Activated CD4-positive, alpha-beta T cell treated with anti-CD3 and anti-CD28 coated beads, Interleukin-2, amount 10 ng/mL, durations not matched to agents 24 days and 14 days (primary cell): Measurements from ENCODE around the gene TAOK1. TPM values are rescaled to one million over a fixed set of nuclear protein-coding genes. Genes with fewer than 3 reads are reported as not detected.

Experiments used
- DNase-seq: peaks from one replicate; pipeline ENCODE4 v3.0.0; 2022
- H3K27ac Mint-ChIP-seq: one replicate; pipeline ENCODE4 v1.8.0; 2022; ENCODE audit warnings: mild to moderate bottlenecking, mixed read lengths
- H3K27me3 Mint-ChIP-seq: one replicate; pipeline ENCODE4 v1.8.0; 2022; ENCODE audit warnings: mixed read lengths
- H3K36me3 Mint-ChIP-seq: one replicate; pipeline ENCODE4 v1.8.0; 2022; ENCODE audit warnings: low read depth, mild to moderate bottlenecking, mixed read lengths
- H3K4me1 Mint-ChIP-seq: one replicate; pipeline ENCODE4 v1.8.0; 2021; ENCODE audit warnings: mixed read lengths
- H3K4me3 Mint-ChIP-seq: one replicate; pipeline ENCODE4 v1.8.0; 2022; ENCODE audit warnings: mild to moderate bottlenecking, moderate library complexity, mixed read lengths
- H3K9me3 Mint-ChIP-seq: one replicate; pipeline ENCODE4 v1.8.0; 2021; ENCODE audit warnings: mixed read lengths
- intact Hi-C: fragments of 100-400 bp; cut with micrococcal nuclease; formaldehyde crosslinking; loops from one replicate; pipeline ENCODE4 v1.15.1; 2023
- total RNA-seq: library from RNA; stranded (reverse); gene quantifications from 2 replicates; pipeline ENCODE4 v1.2.3, GENCODE V29; 2022

TAOK1 gene
- total RNA-seq, 1 donor from 2014 or later = 43.2 TPM

DNA sequence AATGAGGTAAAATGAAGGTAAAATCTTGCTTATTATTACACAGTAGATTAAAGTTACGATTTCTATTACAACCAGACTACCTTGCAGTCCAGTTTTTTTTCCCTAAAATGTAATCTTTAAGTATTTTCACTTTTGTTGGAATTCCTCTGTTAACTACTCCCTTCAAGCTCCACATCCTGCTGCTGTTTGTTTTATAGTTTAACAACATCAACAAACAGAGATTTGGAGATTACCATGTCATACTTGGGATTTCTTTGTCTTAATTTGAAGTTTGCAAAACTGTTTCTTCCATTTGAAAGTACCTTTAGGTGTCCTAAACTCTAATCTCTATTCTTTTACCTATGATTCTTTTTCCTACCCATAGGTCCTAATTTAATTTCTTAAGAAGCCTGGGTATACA is 93.3 kb downstream of the TAOK1 start:
- Mint-ChIP-seq H3K27ac (no peak overlapping the region), H3K36me3 (peaks cover 19% of the 10 kb centered on the region), H3K4me3 (no peak overlapping the region), H3K9me3 (no peaks in the 10 kb centered on the region), H3K27me3 (no peaks in the 10 kb centered on the region), H3K4me1 (no peaks in the 10 kb centered on the region)
- intact Hi-C loops = no loop called here
- DNase-seq = no peak

DNA sequence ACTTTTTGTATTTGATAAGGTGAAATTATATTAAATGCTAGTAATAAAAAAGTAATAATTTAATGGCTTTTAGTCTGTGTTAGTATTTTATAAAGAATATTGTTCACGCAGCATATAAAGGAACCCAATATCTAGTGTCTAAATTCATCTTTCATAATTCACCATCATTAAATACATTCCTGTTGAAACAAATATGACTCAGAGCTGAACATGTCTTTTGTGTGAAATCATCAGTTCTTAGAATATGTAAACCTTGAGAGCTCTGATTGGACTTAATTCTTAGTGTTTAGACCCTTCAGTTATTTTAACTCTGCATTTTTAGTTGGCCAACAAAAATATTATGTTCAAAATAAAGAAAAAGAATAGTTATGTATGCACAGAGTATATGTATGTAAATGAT is 104.8 kb downstream of the TAOK1 start:
- Mint-ChIP-seq H3K36me3 (peaks cover 40% of the 10 kb centered on the region), H3K4me1 (peaks cover 3% of the 10 kb centered on the region), H3K27me3 (no peaks in the 10 kb centered on the region), H3K4me3 (no peak overlapping the region), H3K27ac (no peak overlapping the region), H3K9me3 (no peaks in the 10 kb centered on the region)
- intact Hi-C loops = no loop called here
- DNase-seq = no peak

DNA sequence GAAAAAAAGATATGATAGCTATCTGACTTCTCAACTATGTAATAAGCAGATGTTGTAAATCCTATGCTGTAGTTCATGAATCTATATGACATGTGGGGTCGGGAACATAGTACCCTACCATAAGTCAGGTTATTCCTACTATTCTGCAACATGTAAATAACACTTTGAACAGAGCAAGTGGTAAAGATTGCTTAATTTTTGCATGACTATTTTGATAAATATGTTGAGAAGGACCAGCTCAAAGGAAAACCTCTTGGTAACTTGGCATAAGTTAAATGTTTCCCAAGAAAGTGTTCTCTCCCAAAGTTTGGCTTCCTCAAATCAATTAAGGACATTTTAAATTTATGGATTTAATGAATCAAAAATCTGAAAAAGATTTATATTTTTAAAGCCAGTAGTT is 114.5 kb downstream of the TAOK1 start:
- Mint-ChIP-seq H3K4me1 (no peaks in the 10 kb centered on the region), H3K27me3 (no peaks in the 10 kb centered on the region), H3K9me3 (no peaks in the 10 kb centered on the region), H3K36me3 (peaks cover 39% of the 10 kb centered on the region), H3K27ac (no peak overlapping the region), H3K4me3 (no peak overlapping the region)
- intact Hi-C loops = no loop called here
- DNase-seq = no peak

DNA sequence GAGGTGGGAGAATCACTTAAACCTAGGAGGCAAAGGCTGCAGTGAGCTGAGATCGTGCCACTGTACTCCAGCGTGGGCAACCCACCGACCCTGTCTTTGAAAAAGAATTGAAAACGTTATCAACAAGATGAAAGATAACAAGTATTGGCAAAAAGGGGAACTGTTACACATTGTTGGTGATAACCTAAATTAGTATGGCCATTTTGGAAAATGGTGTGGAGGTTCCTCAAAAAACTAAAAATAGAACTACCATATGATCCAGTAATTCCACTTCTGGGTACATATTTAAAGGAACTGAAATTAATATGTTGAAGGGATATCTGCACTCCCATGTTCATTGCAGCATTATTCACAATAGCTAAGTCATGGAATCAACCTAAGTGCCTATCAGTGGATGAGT is 115.7 kb downstream of the TAOK1 start:
- H3K27me3 Mint-ChIP-seq = no peaks in the 10 kb centered on the region
- intact Hi-C loops = no loop called here
- no peaks in the 10 kb centered on the region for H3K9me3 Mint-ChIP-seq
- H3K4me1 Mint-ChIP-seq = no peaks in the 10 kb centered on the region
- no peak for DNase-seq
- no peak overlapping the region for H3K27ac Mint-ChIP-seq
- H3K36me3 Mint-ChIP-seq = peaks cover 37% of the 10 kb centered on the region
- H3K4me3 Mint-ChIP-seq = no peak overlapping the region

DNA sequence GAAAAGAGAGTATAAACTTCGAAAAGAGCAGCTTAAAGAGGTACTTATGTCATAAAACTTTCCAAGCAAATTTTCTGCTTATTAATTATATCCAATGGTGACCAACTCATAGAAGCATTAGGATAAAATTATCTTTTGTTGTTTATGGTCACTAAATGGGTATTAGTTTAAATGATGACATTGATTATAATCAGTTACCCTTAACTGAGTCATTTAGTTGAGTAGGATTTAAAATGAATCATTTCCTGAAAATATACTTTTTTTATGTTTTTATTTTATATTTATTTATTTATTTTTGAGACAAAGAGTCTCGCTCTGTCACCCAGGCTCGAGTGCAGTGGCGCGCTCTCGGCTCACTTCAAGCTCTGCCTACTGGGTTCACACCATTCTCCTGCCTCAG is 120.8 kb downstream of the TAOK1 start:
- intact Hi-C loops = no loop called here
- Mint-ChIP-seq H3K9me3 (no peaks in the 10 kb centered on the region), H3K27ac (no peak overlapping the region)

DNA sequence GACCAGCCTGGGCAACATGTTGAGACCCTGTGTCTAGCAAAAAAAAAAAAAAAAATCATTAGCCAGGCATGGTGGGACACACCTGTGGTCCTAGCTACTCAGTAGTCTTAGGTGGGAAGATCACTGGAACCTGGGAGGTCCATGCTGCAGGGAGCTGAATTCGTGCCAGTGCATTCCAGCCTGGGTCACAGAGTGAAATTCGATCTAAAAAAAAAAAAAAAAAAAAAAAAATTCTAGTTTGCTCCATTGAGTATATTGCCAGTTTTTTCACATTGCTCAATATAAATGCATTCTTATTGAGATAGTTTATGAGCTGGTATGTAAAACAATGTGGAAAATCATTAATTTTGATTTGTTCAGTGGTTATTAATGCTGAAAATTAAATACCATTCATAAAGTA is 124.6 kb downstream of the TAOK1 start:
- H3K36me3 Mint-ChIP-seq = peaks cover 36% of the 10 kb centered on the region
- intact Hi-C loops = no loop called here

More for the DNA sequence above, 120.8 kb downstream of the TAOK1 start:
- H3K27me3 Mint-ChIP-seq = no peaks in the 10 kb centered on the region
- H3K4me1 Mint-ChIP-seq = no peaks in the 10 kb centered on the region
- H3K36me3 Mint-ChIP-seq = peaks cover 23% of the 10 kb centered on the region
- DNase-seq = no peak
- H3K4me3 Mint-ChIP-seq = no peak overlapping the region

DNA sequence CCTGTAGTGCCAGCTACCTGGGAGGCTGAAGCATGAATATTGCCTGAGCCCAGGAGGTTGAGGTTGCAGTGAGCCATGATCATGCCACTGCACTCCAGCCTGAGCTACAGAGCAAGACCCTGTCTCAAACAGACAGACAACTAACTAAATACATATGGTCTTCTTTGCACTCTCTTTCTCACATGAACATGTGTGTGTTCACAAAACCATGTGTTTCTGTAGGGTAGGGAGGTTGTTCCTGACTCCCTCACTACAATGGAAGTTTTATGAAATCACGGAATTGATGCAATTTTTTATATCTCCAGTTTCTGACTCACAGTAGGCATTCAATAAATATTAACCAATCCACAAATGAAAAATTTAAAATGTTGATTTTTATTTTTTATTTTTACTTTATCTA is 128.2 kb downstream of the TAOK1 start:
- intact Hi-C loops = no loop called here
- no peak for DNase-seq
- Mint-ChIP-seq H3K4me3 (no peak overlapping the region), H3K9me3 (no peaks in the 10 kb centered on the region), H3K36me3 (peaks cover 38% of the 10 kb centered on the region), H3K27ac (no peak overlapping the region), H3K27me3 (no peaks in the 10 kb centered on the region), H3K4me1 (no peaks in the 10 kb centered on the region)

More for the DNA sequence above, 124.6 kb downstream of the TAOK1 start:
- DNase-seq = no peak
- no peaks in the 10 kb centered on the region for H3K27me3 Mint-ChIP-seq
- H3K4me3 Mint-ChIP-seq = no peak overlapping the region
- H3K9me3 Mint-ChIP-seq = no peaks in the 10 kb centered on the region
- no peaks in the 10 kb centered on the region for H3K4me1 Mint-ChIP-seq
- no peak overlapping the region for H3K27ac Mint-ChIP-seq

DNA sequence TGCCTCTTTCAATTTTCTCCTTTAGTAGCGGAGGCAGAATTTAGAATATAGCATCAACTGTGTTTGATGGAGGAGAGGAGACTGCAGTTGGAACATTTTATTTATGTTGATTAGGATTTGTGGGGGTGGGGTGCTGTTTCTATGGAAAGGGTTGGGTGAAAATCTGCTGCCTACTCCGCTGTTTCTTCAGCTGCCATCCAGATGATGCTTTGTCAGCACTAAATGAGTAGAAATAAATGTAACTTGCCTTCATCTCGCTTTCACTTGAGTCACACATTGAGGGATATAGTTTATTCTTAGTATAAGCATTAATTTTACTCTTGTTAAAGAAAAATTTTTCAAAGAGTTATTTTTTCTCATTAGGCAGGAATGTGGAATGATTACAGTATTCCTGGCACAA is 134.5 kb downstream of the TAOK1 start:
- intact Hi-C loops = no loop called here
- no peaks in the 10 kb centered on the region for H3K9me3 Mint-ChIP-seq
- no peak overlapping the region for H3K27ac Mint-ChIP-seq
- no peaks in the 10 kb centered on the region for H3K4me1 Mint-ChIP-seq
- H3K4me3 Mint-ChIP-seq = no peak overlapping the region
- no peaks in the 10 kb centered on the region for H3K27me3 Mint-ChIP-seq
- no peak for DNase-seq
- peaks cover 25% of the 10 kb centered on the region for H3K36me3 Mint-ChIP-seq

DNA sequence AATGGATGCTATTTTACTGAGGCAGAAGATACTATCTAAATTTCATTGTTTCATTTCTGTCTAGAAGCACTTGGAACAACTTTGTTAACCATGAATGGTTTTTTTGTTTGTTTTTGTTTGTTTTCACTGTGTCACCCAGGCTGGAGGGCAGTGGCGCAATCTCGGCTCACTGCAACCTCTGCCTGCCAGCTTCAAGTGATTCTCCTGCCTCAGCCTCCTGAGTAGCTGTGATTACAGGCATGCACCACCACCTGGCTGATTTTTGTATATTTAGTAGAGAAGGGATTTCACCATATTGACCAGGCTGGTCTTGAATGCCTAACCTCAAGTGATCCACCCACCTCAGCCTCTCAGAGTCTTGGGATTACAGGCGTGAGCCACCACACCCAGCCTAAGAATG is 136.2 kb downstream of the TAOK1 start:
- no peak overlapping the region for H3K27ac Mint-ChIP-seq
- DNase-seq = no peak
- H3K4me1 Mint-ChIP-seq = no peaks in the 10 kb centered on the region
- H3K4me3 Mint-ChIP-seq = no peak overlapping the region
- no peaks in the 10 kb centered on the region for H3K9me3 Mint-ChIP-seq
- peaks cover 26% of the 10 kb centered on the region for H3K36me3 Mint-ChIP-seq
- H3K27me3 Mint-ChIP-seq = no peaks in the 10 kb centered on the region
- intact Hi-C loops = no loop called here

DNA sequence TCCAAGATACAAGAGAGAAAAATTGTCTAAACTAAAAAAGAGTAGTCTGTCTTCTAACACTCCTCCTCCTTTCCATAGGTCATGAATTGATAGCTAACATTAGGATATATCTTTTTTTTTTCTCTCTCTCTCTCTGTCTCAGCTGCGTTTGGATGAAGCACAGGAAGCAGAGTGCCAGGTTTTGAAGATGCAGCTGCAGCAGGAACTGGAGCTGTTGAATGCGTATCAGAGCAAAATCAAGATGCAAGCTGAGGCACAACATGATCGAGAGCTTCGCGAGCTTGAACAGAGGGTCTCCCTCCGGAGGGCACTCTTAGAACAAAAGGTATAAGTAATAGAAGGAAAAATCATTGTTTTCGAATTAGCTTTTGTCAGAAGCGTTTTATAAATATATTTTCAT is 143.8 kb downstream of the TAOK1 start:
- intact Hi-C loops = no loop called here
- H3K4me3 Mint-ChIP-seq = no peak overlapping the region
- H3K27ac Mint-ChIP-seq = no peak overlapping the region
- no peaks in the 10 kb centered on the region for H3K9me3 Mint-ChIP-seq
- DNase-seq = no peak
- no peaks in the 10 kb centered on the region for H3K4me1 Mint-ChIP-seq
- no peaks in the 10 kb centered on the region for H3K27me3 Mint-ChIP-seq
- peaks cover 37% of the 10 kb centered on the region for H3K36me3 Mint-ChIP-seq

DNA sequence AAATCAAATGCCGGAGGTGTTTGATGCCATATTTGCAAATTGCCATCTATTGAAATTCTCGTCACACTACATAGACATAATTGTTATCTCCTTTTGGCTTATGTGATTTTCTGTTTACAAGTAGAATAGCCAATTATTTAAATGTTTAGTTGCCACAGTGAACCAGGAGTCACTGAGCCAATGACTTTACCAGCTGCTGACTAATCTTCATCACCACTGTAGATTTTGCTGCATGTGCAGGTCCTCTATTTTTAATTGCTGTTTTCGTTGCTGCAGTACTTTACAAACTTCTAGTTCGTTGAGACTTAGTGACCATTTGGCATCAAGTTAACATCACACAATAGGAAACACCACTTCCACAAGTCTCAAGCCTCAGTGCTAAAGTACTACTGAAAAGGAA is 153.9 kb downstream of the TAOK1 start:
- Mint-ChIP-seq H3K27ac (no peak overlapping the region), H3K27me3 (no peaks in the 10 kb centered on the region), H3K36me3 (peaks cover 30% of the 10 kb centered on the region), H3K4me3 (no peak overlapping the region), H3K9me3 (no peaks in the 10 kb centered on the region), H3K4me1 (no peaks in the 10 kb centered on the region)
- intact Hi-C loops = no loop called here
- DNase-seq = no peak

DNA sequence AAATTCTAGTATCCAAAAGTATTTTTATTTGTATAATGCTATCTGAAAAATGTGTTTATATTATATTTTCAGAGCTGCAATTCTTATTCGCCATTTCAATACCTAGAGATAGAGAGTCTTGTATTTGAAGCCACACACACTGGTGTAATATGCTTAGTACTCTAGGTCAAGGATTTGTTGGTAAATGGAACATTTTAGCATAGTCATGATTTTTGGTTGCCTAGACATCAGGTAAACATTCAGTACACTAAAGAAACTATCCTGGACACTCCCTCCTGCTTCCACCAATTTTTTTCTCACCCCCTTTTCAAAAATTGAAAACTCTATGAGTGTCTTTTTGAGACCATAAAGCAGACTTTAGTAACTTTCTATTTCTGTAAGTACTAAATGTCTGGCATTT is 155.9 kb downstream of the TAOK1 start:
- no peak for DNase-seq
- H3K27me3 Mint-ChIP-seq = no peaks in the 10 kb centered on the region
- H3K4me1 Mint-ChIP-seq = no peaks in the 10 kb centered on the region
- intact Hi-C loops = no loop called here
- no peak overlapping the region for H3K27ac Mint-ChIP-seq
- H3K36me3 Mint-ChIP-seq = peaks cover 27% of the 10 kb centered on the region
- H3K4me3 Mint-ChIP-seq = no peak overlapping the region
- H3K9me3 Mint-ChIP-seq = no peaks in the 10 kb centered on the region

DNA sequence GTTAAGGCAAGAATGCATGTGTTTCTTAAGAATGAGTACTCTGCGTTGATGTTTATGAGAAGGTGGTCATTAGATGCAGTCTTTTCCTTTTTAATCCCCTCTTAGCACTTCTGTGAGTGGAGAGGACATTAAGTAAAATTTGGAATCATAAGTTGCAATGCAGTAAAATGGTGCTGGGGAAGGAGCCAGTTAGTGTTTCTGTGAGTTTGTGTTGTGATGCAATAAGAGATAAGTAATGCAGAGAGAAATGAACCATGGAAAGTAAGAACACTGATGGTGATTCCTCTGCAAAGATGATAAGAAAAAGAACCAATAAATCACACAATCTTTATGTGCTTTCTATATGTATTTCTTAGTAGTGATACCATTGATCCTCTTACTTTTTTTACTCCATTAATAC is 156.7 kb downstream of the TAOK1 start:
- Mint-ChIP-seq H3K4me1 (no peaks in the 10 kb centered on the region), H3K27ac (no peak overlapping the region), H3K27me3 (no peaks in the 10 kb centered on the region), H3K36me3 (peaks cover 27% of the 10 kb centered on the region), H3K9me3 (no peaks in the 10 kb centered on the region), H3K4me3 (no peak overlapping the region)
- intact Hi-C loops = no loop called here
- no peak for DNase-seq

DNA sequence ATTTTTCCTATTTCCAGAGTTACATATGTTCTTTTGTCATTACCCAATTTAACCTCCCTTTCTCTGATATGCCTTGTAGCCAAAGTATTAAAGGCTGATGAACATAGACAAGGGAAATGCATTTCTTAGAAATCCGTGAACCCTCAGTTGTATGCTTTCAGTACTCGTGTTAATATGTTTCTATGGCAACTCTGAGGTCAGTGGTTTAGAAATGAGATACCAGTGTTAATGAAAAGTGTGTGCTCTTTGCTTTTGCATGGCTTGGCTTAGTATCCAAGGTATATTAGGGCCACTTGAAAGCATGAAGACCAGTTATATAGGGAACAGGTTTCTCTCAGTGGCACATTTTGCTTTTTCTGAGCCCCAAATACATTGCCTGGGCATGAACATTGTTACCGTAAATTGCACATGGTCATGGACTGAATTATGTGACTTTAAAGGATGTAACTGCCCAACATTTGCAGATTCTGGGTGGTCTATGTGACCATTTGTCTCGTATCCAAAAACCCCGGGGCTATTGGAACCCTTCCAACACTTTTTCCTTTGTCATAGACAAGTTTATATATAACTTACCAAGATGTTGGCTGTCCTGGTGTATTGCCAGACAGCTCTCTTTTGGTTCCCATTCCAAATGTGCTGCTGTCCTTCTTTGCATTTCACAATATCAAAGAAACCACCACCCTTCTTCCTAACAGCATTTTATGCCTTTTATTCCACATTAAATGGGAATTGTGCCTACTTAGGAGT is 159.2 kb downstream of the TAOK1 start:
- Mint-ChIP-seq H3K9me3 (no peaks in the 10 kb centered on the region), H3K27me3 (no peaks in the 10 kb centered on the region), H3K4me1 (no peaks in the 10 kb centered on the region), H3K36me3 (peaks cover 10% of the 10 kb centered on the region), H3K27ac (no peak overlapping the region), H3K4me3 (no peak overlapping the region)
- no peak for DNase-seq
- intact Hi-C loops = no loop called here

DNA sequence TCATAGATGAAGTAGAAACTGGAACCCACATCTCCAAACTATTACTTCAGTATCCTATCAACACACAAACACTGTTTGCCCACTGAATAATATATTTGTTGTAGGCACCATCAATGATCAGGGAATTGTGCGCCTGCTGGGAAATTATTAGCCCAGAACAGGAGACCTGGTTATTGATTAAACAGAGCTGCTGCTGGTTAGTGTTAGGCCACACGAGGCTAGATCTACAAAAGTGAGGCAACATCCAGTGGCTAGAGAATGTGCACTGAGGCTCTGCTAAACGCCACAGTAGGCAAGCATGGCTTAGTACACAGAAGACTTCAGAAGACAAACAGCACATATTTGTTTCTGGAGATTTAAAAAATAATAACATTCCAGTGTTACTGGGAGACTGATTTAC is 165.7 kb downstream of the TAOK1 start:
- intact Hi-C loops = no loop called here
- Mint-ChIP-seq H3K27me3 (no peaks in the 10 kb centered on the region), H3K27ac (no peak overlapping the region), H3K4me3 (no peak overlapping the region), H3K4me1 (peaks cover 19% of the 10 kb centered on the region), H3K9me3 (no peaks in the 10 kb centered on the region), H3K36me3 (peaks cover 17% of the 10 kb centered on the region)
- DNase-seq = no peak
